HL-60 (cell line): ENCODE data around the gene RFTN1.

Source experiments
- DNase-seq, 2 experiments: peaks; one replicate each; pipeline ENCODE4 v3.0.0-alpha.2; 2010 to 2020; ENCODE audit warnings: low read depth in 1 of 2, low spot score in 1 of 2
- H3K27ac ChIP-seq: fragments of 250-450 bp; sonication (Bioruptor Pico); replicated peaks from 2 replicates; pipeline ENCODE4 v1.5.1; 2020; ENCODE audit warnings: mild to moderate bottlenecking, moderate library complexity
- H3K27me3 ChIP-seq: fragments of 250-450 bp; sonication (Bioruptor Pico); 2 replicates; pipeline ENCODE4 v1.5.1; 2021; ENCODE audit warnings: mild to moderate bottlenecking, moderate library complexity; ENCODE audit not compliant: insufficient read depth, poor library complexity, severe bottlenecking
- H3K4me3 ChIP-seq: replicated peaks from 2 replicates; pipeline ENCODE4 v1.5.1; 2011; ENCODE audit warnings: mild to moderate bottlenecking, control low read depth, low read length; ENCODE audit not compliant: insufficient read depth
- GABPA ChIP-seq: IDR thresholded peaks from 2 replicates; pipeline ENCODE4 v1.6.1; 2012; ENCODE audit warnings: low read depth
- POLR2AphosphoS5 ChIP-seq: IDR thresholded peaks from 2 replicates; pipeline ENCODE4 v1.6.1; 2012; ENCODE audit warnings: low read depth
- REST ChIP-seq: IDR thresholded peaks from 2 replicates; pipeline ENCODE4 v1.6.1; 2012; ENCODE audit warnings: low read depth; ENCODE audit not compliant: insufficient replicate concordance
- SPI1 ChIP-seq: IDR thresholded peaks from 2 replicates; pipeline ENCODE4 v1.6.1; 2012; ENCODE audit warnings: low read depth, mild to moderate bottlenecking, borderline replicate concordance
- TF ChIP-seq, protein P1 (sequence below): IDR thresholded peaks from one replicate; pipeline ENCODE4 v1.5.1; 2011; ENCODE audit warnings: low read length, control low read depth, inconsistent platforms; ENCODE audit not compliant: insufficient read depth

RFTN1 gene

DNA sequence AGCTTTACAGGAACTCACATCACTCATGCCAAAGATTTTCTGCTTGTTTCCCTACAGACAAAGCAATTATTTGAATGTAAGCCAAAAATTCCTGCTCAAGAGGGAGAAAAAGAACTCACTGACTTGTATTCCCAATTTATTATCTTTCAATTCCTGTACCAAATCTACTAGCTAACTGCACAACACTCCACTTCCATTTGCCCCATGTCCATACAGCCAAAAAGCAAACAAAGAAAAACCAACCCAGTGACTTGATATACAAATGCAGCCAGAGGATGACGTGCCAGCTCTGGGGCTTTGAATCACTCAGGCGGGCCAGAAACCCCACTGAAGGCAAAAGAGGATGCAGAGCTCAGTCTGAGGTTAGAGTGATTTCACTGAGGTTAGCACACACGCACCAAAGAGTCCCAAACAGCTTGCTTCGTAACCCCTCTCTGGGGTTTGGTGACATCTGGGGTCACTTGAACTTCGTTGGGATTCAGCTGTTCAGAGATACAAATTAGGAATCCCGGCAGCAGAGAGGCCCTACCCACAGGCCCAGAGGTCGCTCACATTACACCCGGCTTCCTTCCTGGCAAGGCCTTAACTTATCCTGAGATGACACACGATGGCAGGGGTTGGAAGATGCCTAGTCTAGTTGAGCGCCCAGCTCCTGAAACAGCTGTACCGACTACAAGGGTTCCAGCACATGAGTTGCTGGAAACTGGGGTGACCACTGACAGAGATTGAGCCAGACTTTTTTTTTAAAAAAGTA lies 1.6 kb downstream of the RFTN1 start:
- peak; percentile 30 to 66 for DNase-seq
- Histone ChIP-seq H3K27ac (peak overlapping the region; percentile 35; the same call in 1 of the 2 replicates), H3K27me3 (no peaks in the 10 kb centered on the region), H3K4me3 (peak overlapping the region; percentile 80; the same call in 1 of the 2 replicates)
- TF ChIP-seq GABPA (no peak), POLR2AphosphoS5 (0 out of 2 replicates have a peak, but pooled peaks have one; percentile 17), REST (no peak), SPI1 (no peak)
- TF ChIP-seq, protein P1, sequence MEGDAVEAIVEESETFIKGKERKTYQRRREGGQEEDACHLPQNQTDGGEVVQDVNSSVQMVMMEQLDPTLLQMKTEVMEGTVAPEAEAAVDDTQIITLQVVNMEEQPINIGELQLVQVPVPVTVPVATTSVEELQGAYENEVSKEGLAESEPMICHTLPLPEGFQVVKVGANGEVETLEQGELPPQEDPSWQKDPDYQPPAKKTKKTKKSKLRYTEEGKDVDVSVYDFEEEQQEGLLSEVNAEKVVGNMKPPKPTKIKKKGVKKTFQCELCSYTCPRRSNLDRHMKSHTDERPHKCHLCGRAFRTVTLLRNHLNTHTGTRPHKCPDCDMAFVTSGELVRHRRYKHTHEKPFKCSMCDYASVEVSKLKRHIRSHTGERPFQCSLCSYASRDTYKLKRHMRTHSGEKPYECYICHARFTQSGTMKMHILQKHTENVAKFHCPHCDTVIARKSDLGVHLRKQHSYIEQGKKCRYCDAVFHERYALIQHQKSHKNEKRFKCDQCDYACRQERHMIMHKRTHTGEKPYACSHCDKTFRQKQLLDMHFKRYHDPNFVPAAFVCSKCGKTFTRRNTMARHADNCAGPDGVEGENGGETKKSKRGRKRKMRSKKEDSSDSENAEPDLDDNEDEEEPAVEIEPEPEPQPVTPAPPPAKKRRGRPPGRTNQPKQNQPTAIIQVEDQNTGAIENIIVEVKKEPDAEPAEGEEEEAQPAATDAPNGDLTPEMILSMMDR: no peak

DNA sequence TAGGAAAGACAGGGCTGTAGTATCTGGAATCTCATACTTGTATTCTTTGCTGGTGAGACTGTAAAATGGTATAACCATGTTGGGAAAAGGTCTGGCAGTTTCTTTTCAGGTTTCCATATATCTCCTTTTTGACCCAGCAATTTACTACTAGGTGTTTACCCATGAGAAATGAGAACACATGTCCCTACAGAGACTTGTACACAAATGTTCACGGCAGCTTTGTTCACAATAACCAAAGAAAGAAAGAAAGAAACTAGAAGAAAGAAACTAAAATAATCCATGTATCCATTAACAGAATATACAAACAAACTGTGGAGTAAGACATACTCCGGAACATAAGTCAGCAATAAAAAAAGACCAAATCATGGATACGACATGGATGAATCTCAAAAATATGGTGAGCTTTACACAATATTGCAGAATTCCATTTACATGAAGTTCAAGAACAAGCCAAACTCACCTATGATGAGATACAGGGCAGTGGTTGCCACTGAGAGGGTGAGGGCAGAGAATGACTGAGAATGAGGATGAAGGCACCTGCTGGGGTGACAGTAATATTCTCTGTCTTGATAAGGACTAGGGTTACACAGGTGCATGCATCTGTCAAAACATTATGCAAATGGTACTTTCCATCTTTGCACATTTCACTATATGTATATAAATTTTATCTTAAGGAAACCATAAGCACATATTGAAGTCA lies 2.7 kb downstream of the RFTN1 start:
- Histone ChIP-seq H3K27me3 (no peaks in the 10 kb centered on the region), H3K4me3 (no peak overlapping the region), H3K27ac (no peak overlapping the region)
- DNase-seq: no peak
- TF ChIP-seq GABPA: no peak
- no peak for TF ChIP-seq REST
- TF ChIP-seq SPI1: no peak
- TF ChIP-seq POLR2AphosphoS5: no peak
- TF ChIP-seq, protein P1: no peak

- H3K27ac ChIP-seq: no peak overlapping the region
- TF ChIP-seq, protein P1: no peak
- TF ChIP-seq SPI1 (no peak), REST (no peak), POLR2AphosphoS5 (no peak), GABPA (no peak)
- DNase-seq: no peak
- no peak overlapping the region for H3K4me3 ChIP-seq
- no peaks in the 10 kb centered on the region for H3K27me3 ChIP-seq
These were observed 3.5 kb downstream of the RFTN1 start for GRCh38 chr3:16509721-16510619.
